Posterior cingulate gyrus (tissue), 11 donors: ENCODE data around the gene FAM120B.

Experiments
- DNase-seq, 10 donors: peaks; one replicate each; pipeline versions ENCODE4 v3.0.0 to v3.0.0-alpha.2; 2020 to 2021; ENCODE audit warnings: mixed read lengths in 3 of 10
- intact Hi-C: fragments of 100-400 bp; cut with DNase I; formaldehyde crosslinking; loops from one replicate; pipeline ENCODE4 v1.15.1; 2023

FAM120B gene

GRCh38 chr6:170284866-170285469 is 21.6 kb upstream of the FAM120B start:
- intact Hi-C loops: loop anchor here (5.0 kb wide), 1 partner anchor 38 kb away; no protein-coding TSS in a partner anchor
- DNase-seq: peak in 3 of 10 donors; percentile 57 to 63 (median 57)

DNA sequence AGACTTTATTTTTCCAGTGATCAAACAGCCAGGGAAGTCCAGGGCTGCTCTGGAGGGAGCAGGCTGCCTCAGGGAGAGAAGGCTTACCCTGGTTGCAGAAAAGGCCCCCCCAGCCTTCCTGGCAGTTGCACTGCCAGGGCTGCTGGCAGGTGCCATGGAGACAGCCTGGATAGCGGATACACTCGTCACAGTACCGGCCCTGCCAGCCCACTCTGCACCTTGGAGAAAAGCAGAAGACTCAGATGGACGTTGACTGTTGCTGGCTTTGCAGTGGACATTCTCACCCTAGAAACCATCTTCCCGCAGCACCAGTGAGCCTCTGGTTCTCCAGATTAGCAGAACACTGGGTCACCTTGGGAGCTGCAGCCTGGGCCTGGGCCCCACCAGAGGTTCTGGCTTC is 21.1 kb upstream of the FAM120B start:
- intact Hi-C loops: loop anchor here (5.0 kb wide), 1 partner anchor 38 kb away; no protein-coding TSS in a partner anchor
- DNase-seq: peak in 2 of 10 donors; percentile 57 to 67

- intact Hi-C loops: loop anchor here (5.0 kb wide), 1 partner anchor 39 kb away; no protein-coding TSS in a partner anchor
- peak; percentile 55 to 96 (median 74) for DNase-seq
These were observed 20.2 kb upstream of the FAM120B start for GRCh38 chr6:170286246-170286933.

DNA sequence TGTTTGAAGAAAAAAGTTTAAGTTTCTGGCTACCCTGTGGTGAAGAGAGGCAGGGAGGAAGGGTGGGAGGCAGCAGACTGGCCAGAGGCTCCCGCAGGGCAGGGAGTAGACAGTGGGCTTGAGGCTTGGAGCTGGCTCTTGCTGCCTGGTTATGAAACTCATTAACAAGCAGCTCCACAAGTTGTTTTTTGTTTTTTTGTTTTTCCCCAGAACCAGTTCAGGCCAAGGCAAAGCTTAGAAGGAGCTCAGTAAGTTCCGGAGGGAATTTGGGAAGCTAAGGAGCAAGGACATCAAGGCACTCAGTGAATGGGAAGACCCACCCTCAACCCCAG is 19.7 kb upstream of the FAM120B start:
- no peak for DNase-seq
- intact Hi-C loops: loop anchor here (5.0 kb wide), 1 partner anchor 40 kb away; no protein-coding TSS in a partner anchor

DNA sequence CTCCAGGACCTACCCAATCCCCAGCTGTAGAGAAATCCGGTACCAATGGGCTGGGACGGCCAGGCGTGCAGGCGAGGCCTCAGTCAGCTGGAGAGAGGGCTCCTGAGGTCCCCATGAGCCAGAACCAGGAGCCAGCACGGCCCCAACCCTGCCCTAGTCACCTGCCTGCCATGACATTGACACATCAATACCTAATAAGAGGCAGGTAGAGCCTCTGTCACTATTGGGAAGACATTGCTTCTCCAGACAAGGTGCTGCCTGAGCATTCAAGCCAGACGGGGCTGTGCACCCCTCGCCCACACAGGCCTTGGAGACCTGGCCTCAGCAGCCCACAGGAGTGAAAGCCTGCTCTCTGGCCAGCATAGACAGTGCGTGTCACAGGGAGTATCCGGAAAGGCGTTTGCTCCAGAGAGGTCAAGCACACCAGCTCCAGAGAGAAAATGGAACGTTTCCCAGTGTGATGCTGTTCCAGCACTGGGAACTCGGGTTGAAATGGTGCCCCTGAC is 19.1 kb upstream of the FAM120B start:
- intact Hi-C loops: loop anchor here (5.0 kb wide), 1 partner anchor 40 kb away; no protein-coding TSS in a partner anchor
- DNase-seq: peak in 3 of 10 donors; percentile 37 to 74 (median 43)

DNA sequence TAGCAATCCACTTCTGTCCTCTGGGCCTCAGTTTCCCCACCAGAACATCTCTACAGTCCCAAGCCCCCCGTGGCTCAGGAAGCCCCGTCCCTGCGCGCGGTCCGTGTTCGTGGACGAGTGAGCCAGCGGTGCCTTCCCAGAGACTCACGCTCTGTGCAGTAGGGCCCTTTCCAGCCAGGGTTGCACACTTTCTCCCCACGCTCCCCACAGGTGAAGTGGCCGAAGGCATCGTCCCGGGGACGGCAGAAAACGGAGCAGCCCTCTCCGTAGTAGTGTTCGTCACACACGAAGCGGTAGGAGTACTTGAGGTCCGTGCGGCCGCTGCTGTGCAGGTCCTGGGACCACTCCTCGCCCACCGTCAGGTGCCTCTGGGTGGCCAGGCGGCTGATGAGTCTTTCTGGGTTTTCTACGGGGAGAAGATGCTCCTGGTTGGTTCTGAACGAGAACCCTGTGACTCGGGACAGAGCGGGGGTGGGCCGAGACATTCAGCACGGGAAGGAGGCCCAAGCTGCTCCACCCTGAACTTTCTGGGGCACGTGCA is 18.4 kb upstream of the FAM120B start:
- peak in 2 of 10 donors; percentile 76 to 80 for DNase-seq
- intact Hi-C loops: loop anchor here (5.0 kb wide), 1 partner anchor 41 kb away; no protein-coding TSS in a partner anchor

GRCh38 chr6:170288852-170289179 is 17.7 kb upstream of the FAM120B start:
- no peak for DNase-seq
- intact Hi-C loops: loop anchor here (5.0 kb wide), 1 partner anchor 42 kb away; no protein-coding TSS in a partner anchor

DNA sequence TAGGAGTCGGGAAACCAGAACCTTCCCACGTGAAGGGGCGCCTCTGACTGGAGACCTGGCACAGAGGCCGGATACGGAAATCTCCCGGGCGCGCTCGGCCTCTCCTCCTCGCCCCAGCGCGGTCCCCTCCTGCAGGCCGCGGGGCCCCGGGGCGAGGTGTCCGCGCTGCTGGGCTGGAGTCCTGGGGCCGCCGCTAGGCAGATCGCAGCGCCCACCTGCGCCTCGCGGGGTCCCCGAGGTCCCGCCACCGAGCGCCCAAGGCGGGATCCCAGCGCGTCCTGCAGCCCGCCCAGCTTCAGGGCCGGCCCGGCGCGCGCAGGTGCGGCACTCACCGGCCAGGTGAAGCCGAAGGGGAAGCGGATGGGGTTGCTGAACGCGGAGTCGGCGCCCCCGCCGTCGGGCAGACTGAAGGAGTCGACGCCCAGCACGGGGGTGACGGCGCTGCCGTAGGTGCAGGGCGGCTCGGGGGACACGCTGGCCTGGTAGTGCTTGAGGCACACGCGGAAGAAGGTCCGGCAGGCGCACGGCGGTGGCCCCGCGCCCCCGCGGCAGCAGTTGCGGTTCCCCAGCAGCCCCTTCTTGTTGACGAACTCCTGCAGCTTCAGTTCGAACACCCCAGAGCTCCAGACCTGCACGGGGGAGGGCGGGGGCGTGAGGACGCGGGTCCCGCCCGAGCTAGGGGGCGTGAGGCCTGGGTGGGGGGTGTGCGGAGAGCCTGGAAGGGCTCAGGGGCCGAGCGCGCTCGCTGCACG is 17.2 kb upstream of the FAM120B start:
- intact Hi-C loops: loop anchor here (5.0 kb wide), 1 partner anchor 42 kb away; no protein-coding TSS in a partner anchor
- DNase-seq: peak in 2 of 10 donors; percentile 55 to 72

DNA sequence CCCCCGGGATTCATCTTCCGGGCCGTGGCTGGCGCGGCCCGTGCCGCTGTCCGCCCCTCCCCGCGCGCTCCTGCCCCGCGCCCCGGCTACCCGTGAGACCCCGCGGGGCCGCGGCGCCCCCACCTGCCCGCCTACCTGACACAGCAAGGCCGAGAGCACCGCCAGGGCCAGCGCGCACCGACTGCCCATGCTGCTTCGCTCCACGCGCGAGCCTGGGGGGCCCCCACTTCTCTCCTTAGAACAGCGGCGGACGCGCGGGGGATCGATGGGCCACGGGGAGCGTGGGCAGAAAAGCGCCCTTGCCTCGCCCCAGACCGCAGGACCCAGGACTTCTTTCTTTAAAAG is 16.6 kb upstream of the FAM120B start:
- intact Hi-C loops: loop anchor here (1.0 to 10.0 kb wide), 7 partner anchors 28 to 495 kb away; no protein-coding TSS in a partner anchor
- DNase-seq: peak in 4 of 10 donors; percentile 40 to 86 (median 78)

DNA sequence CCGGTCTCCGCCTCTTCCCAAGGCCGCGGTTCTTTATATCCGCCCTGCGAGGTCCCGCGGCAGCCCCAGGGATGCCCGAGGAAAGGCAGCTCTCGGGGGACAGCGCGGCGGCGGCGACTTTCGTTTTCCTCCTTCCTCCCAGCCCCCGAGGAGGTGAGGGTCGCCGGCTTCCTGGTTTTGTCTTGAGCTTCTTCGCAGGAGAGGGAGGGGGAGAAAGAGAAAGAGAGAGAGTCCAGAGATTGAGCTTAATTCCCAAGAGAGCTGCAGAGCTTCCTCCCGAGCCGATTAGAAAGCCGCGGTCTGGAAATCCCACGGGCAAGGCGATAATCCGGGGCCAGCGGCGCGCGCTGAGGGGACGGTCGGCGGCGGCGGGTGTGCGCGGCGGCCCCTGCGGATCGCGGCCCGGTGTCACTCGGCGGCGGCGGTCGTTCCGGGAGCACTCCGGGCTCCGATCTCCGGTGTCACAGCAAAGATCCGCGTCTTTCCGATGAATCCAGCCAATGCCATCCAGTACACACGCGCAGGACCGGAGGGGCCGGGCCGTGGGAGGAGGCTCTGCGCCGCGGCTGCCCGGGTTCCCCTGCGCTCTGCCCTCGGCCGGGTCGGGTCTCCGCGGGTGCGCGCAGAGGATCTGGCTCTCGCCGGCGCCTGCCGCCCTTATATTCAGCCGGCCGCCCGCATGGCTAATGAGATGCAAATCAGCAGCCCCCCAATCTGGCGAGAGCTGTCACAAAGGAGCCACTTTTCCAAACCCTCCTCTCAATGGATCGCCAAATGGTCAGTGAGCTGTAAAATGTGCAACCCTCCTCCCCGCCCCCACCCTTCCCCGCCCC is 16.0 kb upstream of the FAM120B start, which contains the start of gene DLL1:
Gene DLL1 (minus strand): TSS at position 783 of the 833 bp plus-strand sequence. CDS start 939 bp downstream, outside the sequence.
- intact Hi-C loops: loop anchor here (1.0 to 10.0 kb wide), 6 partner anchors 28 to 496 kb away; no protein-coding TSS in a partner anchor
- DNase-seq: peak; percentile 80 to 98 (median 88)

- DNase-seq: peak; percentile 65 to 97 (median 82)
- intact Hi-C loops: loop anchor here (2.0 to 10.0 kb wide), 5 partner anchors 114 to 497 kb away; no protein-coding TSS in a partner anchor
These were observed 15.1 kb upstream of the FAM120B start for GRCh38 chr6:170291271-170292110.

- DNase-seq: no peak
- intact Hi-C loops: loop anchor here (5.0 to 10.0 kb wide), 4 partner anchors 115 to 497 kb away; no protein-coding TSS in a partner anchor
These were observed 14.5 kb upstream of the FAM120B start for GRCh38 chr6:170292111-170292406.

- intact Hi-C loops: loop anchor here (5.0 to 10.0 kb wide), 4 partner anchors 115 to 498 kb away; no protein-coding TSS in a partner anchor
These were observed 14.0 kb upstream of the FAM120B start for GRCh38 chr6:170292407-170293158.

GRCh38 chr6:170293341-170294231 is 13.0 kb upstream of the FAM120B start:
- no peak for DNase-seq
- intact Hi-C loops: loop anchor here (5.0 to 10.0 kb wide), 4 partner anchors 116 to 499 kb away; no protein-coding TSS in a partner anchor

More at GRCh38 chr6:170292407-170293158, 14.0 kb upstream of the FAM120B start:
- DNase-seq: peak in 2 of 10 donors; percentile 43 to 59

GRCh38 chr6:170294298-170294730 is 12.2 kb upstream of the FAM120B start:
- intact Hi-C loops: loop anchor here (5.0 to 10.0 kb wide), 4 partner anchors 117 to 500 kb away; no protein-coding TSS in a partner anchor
- no peak for DNase-seq
